C1 segment of cervical spinal cord (tissue), 14 donors: ENCODE results near the gene STK17A.
A peak's percentile ranks its signal among the peaks of the same experiment; 100 is the strongest.
"Not testable (repeated sequence)": the region's sequence is repeated elsewhere in the genome, so short reads cannot be mapped to it uniquely, and the experiment has no call there.

Experiments used
- DNase-seq, 14 donors: peaks; one replicate each; lab custom pipeline; 2025; lab: John Stamatoyannopoulos, UW

Gene STK17A

GRCh38 chr7:43596426-43596825, 13.5 kb downstream of the STK17A start:
- DNase-seq, result not testable (repeated sequence)

- DNase-seq, result no peak
Observed at GRCh38 chr7:43600056-43600455, 17.1 kb downstream of the STK17A start.

DNA sequence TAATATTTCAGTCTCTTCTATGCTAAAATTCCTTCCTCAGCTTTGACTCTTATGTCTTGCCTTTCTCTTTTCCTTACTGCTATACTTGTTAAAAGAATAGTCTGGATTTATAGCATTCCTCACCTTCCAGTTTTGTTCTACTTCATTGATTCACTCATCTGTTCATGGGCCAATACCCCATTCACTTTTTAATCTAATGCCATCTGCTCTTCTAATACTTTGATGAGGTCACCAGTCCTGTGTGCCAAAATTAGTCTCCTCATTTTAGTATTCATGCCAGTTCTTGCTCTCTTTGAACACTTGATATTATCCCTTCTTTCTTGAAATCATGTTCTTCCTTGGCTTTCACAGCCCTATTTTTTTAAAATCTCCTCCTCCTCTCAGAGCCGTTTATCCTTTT, 19.3 kb downstream of the STK17A start:
- DNase-seq, result peak in 1 of 14 donors; percentile 65

- no peak for DNase-seq
Observed at GRCh38 chr7:43604251-43604650, 21.3 kb downstream of the STK17A start.

DNA sequence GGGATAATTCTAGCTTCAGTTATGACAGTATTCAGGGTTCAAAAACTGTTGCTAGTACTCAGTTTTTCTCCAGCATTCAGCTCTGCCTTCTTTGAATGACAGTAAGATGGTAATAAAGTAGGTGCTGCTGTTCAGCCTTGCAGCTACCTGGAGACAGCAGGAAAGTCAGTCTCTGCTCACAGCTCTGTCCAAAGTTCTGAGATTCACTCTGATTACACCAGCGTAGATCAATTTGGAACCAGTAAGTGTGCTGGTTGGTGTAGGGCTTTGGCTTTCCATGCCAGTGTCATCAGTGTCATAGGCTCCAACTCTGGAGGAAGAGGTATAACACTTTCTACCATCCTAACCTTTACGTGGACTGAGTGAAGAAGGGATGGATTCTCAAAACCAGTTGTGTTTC, 26.2 kb downstream of the STK17A start:
- DNase-seq, result no peak

- no peak for DNase-seq
Observed at GRCh38 chr7:43612128-43612527, 29.2 kb downstream of the STK17A start.

GRCh38 chr7:43612599-43613589, 30.0 kb downstream of the STK17A start:
- peak in 1 of 14 donors; percentile 3 for DNase-seq

DNA sequence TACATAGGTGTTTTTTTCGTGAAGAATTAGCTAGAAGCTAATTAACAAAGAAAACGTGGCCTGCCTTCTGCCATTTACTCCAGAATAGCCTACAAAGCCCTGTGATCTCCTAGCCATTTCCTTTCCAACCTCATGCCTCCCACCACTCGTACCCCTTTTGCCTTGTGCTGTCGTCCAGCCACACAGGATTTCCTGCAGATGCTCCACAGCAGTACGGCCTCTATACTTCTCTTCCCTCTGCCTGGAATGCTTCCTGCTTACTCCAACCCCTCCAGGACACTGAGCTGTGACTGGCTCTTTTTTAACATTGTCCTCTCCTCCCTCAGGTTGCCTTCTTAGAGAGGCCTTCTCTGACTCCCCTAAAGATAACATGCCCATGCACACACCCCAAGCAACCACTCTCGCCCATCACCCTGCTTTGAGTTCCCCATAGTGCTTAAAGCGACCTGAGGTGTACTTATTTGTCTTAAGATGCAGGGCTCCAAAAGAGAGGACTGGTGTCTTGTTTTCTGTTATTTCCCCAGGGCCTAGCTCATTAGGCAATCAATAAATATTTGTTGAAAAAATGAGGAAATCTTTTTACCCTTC, 32.7 kb downstream of the STK17A start:
- no peak for DNase-seq

DNA sequence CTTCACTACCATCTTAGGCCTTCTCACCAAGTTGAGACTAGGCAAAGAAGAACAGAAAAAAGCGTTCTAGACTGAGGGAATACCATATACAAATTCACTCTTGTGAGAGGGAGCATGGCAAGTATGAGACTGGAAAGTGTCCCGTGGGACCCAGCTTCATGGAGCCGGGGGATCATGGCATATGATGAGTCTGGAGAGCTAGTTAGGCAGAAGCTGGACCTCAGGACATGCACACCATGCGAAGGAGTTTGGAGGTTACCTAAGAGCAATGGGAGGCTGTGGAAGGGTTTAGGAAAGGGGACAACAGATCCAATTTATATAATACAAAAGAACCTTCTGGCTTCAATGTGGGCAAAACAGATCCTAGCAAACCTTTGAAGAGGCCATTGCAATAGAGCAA, 34.1 kb downstream of the STK17A start:
- DNase-seq, result no peak

GRCh38 chr7:43618073-43618472, 35.2 kb downstream of the STK17A start:
- no peak for DNase-seq

DNA sequence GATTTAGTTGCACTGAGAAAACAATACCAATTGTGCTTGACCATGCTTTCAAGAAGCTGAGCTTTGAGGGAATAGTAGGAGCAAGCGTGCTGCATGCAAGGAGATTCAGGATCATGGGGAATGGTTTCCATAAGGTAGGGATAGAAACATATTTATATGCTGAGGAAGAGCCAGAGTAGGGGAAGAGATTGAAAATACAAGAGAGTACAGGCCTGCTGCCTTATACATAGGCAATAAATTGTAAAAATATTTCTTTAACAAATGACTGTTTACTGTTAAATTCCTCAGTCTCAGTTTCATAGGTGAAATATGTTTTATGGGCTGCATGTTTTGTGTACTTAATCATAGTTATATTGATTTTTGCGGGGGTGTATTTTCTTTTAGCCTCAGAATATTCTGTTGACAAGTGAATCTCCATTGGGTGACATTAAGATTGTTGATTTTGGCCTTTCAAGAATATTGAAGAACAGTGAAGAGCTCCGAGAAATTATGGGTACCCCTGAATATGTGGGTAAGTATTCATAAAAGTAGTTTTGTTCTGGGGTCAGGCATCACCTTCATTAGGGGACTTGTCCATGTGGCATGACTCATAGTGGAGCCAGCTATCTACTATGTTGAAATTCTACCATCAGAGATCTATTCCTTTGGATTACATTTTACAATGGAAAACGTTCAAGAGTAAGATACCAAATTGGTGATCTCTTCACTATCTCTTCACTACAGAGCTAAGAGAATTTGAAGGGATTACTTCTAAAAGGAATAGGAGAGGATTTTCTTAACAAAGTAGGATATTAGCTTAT, 36.5 kb downstream of the STK17A start:
- no peak for DNase-seq

- no peak for DNase-seq
Observed at GRCh38 chr7:43621729-43622448, 39.0 kb downstream of the STK17A start.

GRCh38 chr7:43624156-43624555, 41.2 kb downstream of the STK17A start:
- no peak for DNase-seq

GRCh38 chr7:43625453-43625852, 42.5 kb downstream of the STK17A start:
- no peak for DNase-seq

- DNase-seq, result no peak
Observed at GRCh38 chr7:43625980-43626379, 43.1 kb downstream of the STK17A start.

- no peak for DNase-seq
Observed at GRCh38 chr7:43626695-43627094, 43.8 kb downstream of the STK17A start.

DNA sequence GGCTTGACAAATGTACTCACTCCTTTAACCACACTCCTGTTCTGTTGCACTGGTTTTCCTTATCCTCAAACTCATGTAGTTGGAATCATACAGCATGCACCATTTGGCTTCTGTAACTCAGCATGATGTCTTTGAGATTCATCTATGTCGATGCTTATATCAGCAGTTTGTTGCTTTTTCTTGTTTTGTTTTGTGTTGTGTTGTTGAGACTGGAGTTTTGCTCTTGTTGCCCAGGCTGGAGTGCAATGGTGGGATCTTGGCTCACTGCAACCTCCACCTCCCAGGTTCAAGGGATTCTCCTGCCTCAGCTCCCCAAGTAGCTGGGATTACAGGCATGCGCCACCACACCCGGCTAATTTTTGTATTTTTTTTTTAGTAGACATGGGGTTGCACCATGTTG, 44.9 kb downstream of the STK17A start:
- DNase-seq, result not testable (repeated sequence)

GRCh38 chr7:43628431-43628830, 45.5 kb downstream of the STK17A start:
- no peak for DNase-seq

GRCh38 chr7:43629857-43630256, 46.9 kb downstream of the STK17A start:
- no peak for DNase-seq

GRCh38 chr7:43630482-43630881, 47.6 kb downstream of the STK17A start:
- no peak for DNase-seq

GRCh38 chr7:43631559-43631958, 48.7 kb downstream of the STK17A start:
- no peak for DNase-seq
